Endothelial cell (in vitro differentiated cells): ENCODE results near the gene ZNF263. TPM values are rescaled to one million over a fixed set of nuclear protein-coding genes. Genes with fewer than 3 reads are reported as not detected.
"Not testable (repeated sequence)": the region's sequence is repeated elsewhere in the genome, so short reads cannot be mapped to it uniquely, and the experiment has no call there.

Experiments
- DNase-seq: peaks from one replicate; pipeline ENCODE4 v3.0.0; 2021; ENCODE audit warnings: low spot score
- H3K27ac Mint-ChIP-seq: one replicate; pipeline ENCODE4 v1.8.0; 2021; ENCODE audit warnings: mixed read lengths, inconsistent platforms; ENCODE audit not compliant: unreplicated experiment
- H3K27me3 Mint-ChIP-seq: one replicate; pipeline ENCODE4 v1.8.0; 2021; ENCODE audit warnings: mild to moderate bottlenecking, moderate library complexity, mixed read lengths, inconsistent platforms; ENCODE audit not compliant: unreplicated experiment
- H3K36me3 Mint-ChIP-seq: one replicate; pipeline ENCODE4 v1.8.0; 2021; ENCODE audit warnings: mild to moderate bottlenecking, low read depth, mixed read lengths, inconsistent platforms; ENCODE audit not compliant: unreplicated experiment
- H3K4me1 Mint-ChIP-seq: one replicate; pipeline ENCODE4 v1.8.0; 2021; ENCODE audit warnings: mild to moderate bottlenecking, mixed read lengths, inconsistent platforms; ENCODE audit not compliant: unreplicated experiment
- H3K4me3 Mint-ChIP-seq: one replicate; pipeline ENCODE4 v1.8.0; 2021; ENCODE audit warnings: mild to moderate bottlenecking, mixed read lengths, inconsistent platforms; ENCODE audit not compliant: unreplicated experiment
- H3K9me3 Mint-ChIP-seq: one replicate; pipeline ENCODE4 v1.8.0; 2021; ENCODE audit warnings: mixed read lengths, inconsistent platforms; ENCODE audit not compliant: unreplicated experiment
- total RNA-seq: library from RNA; stranded (reverse); fragmentation: NEBNext Ultra II Directional; extraction: Animal tissue kit (Norgen Biotek cat#: 25700); gene quantifications from one replicate; pipeline ENCODE4 v1.2.1, GENCODE V29; 2021; ENCODE audit not compliant: unreplicated experiment
- TF ChIP-seq, protein P1 (sequence below): fragments of 200-600 bp; sonication (generic); IDR thresholded peaks from one replicate; pipeline ENCODE4 v1.5.0; 2021; ENCODE audit warnings: antibody characterized with exemption; ENCODE audit not compliant: unreplicated experiment

The ZNF263 gene
- total RNA-seq, 1 donor from 2014 or later = 43.7 TPM

- H3K27me3 Mint-ChIP-seq = peaks cover 3% of the 10 kb centered on the region
- H3K4me1 Mint-ChIP-seq = peaks cover 2% of the 10 kb centered on the region
- peak; percentile 75 for DNase-seq
- H3K27ac Mint-ChIP-seq = peak overlapping the region; percentile 54
- no peaks in the 10 kb centered on the region for H3K9me3 Mint-ChIP-seq
- H3K36me3 Mint-ChIP-seq = peaks cover 14% of the 10 kb centered on the region
- H3K4me3 Mint-ChIP-seq = peak overlapping the region; percentile 76
- TF ChIP-seq, protein P1, sequence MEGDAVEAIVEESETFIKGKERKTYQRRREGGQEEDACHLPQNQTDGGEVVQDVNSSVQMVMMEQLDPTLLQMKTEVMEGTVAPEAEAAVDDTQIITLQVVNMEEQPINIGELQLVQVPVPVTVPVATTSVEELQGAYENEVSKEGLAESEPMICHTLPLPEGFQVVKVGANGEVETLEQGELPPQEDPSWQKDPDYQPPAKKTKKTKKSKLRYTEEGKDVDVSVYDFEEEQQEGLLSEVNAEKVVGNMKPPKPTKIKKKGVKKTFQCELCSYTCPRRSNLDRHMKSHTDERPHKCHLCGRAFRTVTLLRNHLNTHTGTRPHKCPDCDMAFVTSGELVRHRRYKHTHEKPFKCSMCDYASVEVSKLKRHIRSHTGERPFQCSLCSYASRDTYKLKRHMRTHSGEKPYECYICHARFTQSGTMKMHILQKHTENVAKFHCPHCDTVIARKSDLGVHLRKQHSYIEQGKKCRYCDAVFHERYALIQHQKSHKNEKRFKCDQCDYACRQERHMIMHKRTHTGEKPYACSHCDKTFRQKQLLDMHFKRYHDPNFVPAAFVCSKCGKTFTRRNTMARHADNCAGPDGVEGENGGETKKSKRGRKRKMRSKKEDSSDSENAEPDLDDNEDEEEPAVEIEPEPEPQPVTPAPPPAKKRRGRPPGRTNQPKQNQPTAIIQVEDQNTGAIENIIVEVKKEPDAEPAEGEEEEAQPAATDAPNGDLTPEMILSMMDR = no peak
Observed at GRCh38 chr16:3264137-3265036, 18.9 kb upstream of the ZNF263 start.

DNA sequence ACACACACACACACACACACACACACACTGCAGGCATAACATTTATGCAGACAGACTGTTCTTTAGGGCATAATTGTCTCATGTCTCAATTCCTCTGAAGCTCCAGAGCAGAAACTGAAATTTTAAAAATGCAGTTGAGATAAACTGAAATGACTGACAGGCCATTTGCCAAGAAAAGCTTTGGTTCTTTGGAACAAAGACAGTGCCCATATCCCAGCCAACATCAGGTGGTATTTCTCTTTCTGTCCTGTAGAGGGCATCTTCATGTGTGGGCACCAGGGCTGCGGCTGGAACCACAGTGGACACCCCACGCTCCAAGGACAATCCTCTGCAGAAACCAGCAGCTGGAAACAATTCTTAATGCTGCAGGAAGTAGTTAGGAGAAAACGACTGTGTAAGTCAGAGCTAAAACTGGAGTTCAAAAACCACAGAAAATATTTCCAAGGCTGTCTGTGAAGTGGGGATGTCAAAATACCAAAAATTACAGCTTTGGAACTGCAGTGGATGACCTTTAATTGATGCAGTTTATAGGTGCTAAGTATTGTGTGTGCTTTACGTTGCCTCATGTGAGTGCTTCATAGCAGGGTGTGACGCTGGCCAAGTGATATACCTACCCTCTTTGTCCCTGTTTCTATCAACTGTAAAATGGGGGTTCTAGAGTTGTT lies 16.3 kb upstream of the ZNF263 start:
- DNase-seq = no peak
- Mint-ChIP-seq H3K4me3 (peak overlapping the region; percentile 51), H3K36me3 (peaks cover 14% of the 10 kb centered on the region), H3K27ac (no peak overlapping the region), H3K4me1 (peaks cover 2% of the 10 kb centered on the region), H3K9me3 (no peaks in the 10 kb centered on the region), H3K27me3 (no peaks in the 10 kb centered on the region)
- TF ChIP-seq, protein P1 = peak; percentile 63

DNA sequence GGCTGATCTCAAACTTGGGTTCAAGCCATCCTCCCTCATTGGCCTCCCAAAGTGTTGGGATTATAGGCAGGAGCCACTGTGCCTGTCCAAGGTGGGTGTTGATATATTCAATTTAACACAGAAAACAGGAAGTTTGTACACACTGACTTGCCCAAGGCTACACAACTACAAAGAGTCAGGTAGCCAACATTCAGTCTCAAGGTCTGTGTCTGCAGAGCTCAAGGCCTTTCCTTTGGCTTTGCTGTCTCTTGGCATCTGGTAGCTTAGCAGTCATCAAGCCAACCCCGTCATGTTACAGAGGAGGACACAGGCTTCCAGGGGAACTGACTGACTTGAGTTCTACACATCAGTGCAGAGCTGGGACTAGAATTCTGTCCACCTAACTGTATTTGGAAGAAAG lies 15.0 kb upstream of the ZNF263 start:
- H3K9me3 Mint-ChIP-seq = no peaks in the 10 kb centered on the region
- H3K27me3 Mint-ChIP-seq = no peaks in the 10 kb centered on the region
- TF ChIP-seq, protein P1 = no peak
- H3K36me3 Mint-ChIP-seq = peaks cover 8% of the 10 kb centered on the region
- no peak overlapping the region for H3K27ac Mint-ChIP-seq
- H3K4me1 Mint-ChIP-seq = peaks cover 2% of the 10 kb centered on the region
- H3K4me3 Mint-ChIP-seq = no peak overlapping the region
- no peak for DNase-seq

GRCh38 chr16:3270718-3271117 lies 12.6 kb upstream of the ZNF263 start:
- not testable (repeated sequence) for H3K36me3 Mint-ChIP-seq, H3K4me3 Mint-ChIP-seq, H3K27ac Mint-ChIP-seq, DNase-seq, H3K4me1 Mint-ChIP-seq, H3K27me3 Mint-ChIP-seq, H3K9me3 Mint-ChIP-seq

- not testable (repeated sequence) for H3K9me3 Mint-ChIP-seq, H3K27ac Mint-ChIP-seq, H3K4me1 Mint-ChIP-seq, H3K27me3 Mint-ChIP-seq, H3K36me3 Mint-ChIP-seq, H3K4me3 Mint-ChIP-seq, DNase-seq
Observed at GRCh38 chr16:3271281-3271680, 12.0 kb upstream of the ZNF263 start.

GRCh38 chr16:3274490-3274889 lies 8.8 kb upstream of the ZNF263 start:
- no peak for DNase-seq
- Mint-ChIP-seq H3K4me1 (no peaks in the 10 kb centered on the region), H3K9me3 (no peaks in the 10 kb centered on the region)

More at GRCh38 chr16:3274490-3274889, 8.8 kb upstream of the ZNF263 start:
- H3K36me3 Mint-ChIP-seq = no peaks in the 10 kb centered on the region
- no peak overlapping the region for H3K4me3 Mint-ChIP-seq
- H3K27me3 Mint-ChIP-seq = peaks cover 2% of the 10 kb centered on the region
- H3K27ac Mint-ChIP-seq = no peak overlapping the region
- TF ChIP-seq, protein P1 = no peak
